Measurements from ENCODE around the gene PDCD6IP.

GRCh38 chr3:33798418-33799201, at the start of gene PDCD6IP:
- peak in 3 of 4 experiments; percentile 27 to 49 (median 39) for TF ChIP-seq CTCF (IDR thresholded peaks at IDR 0.05)
- peak; percentile 86 to 87 for TF ChIP-seq POLR2A (IDR thresholded peaks at IDR 0.05)
- TF ChIP-seq POLR2AphosphoS5 (IDR thresholded peaks at IDR 0.05): peak; percentile 95
